ENCODE data around the gene DEAF1.

The DEAF1 gene

DNA sequence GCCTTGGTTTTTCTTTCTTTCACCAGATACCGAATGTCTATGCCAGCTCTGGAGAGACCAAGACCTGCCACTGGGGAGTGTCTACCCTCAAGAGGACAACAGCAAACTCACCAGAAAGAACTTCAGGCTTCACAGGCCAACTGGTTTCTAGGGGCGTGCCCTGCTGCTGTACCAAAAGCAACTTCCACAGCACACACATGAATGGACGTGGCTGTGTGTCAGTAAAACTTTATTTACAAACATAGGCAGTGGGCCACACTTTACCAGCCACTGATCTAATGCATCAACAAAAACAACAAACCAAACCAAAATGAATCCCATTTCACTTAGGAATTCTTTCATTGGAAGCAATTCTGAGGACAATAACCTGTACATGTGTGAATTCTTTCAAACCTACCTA lies 16.7 kb downstream of the DEAF1 start:
- Histone ChIP-seq H3K4me3 (ENCODE audit: low read depth, low read length) (no peak overlapping the region), H3K27me3 (no peaks in the 10 kb centered on the region), H3K4me1 (no peaks in the 10 kb centered on the region), H3K36me3 (no peaks in the 10 kb centered on the region; the same call in none of the 2 replicates), H3K9me3 (no peaks in the 10 kb centered on the region)
- TF ChIP-seq CTCF (IDR thresholded peaks at IDR 0.05; ENCODE audit: low read depth, low read length) = no peak
- DNase-seq = no peak

DNA sequence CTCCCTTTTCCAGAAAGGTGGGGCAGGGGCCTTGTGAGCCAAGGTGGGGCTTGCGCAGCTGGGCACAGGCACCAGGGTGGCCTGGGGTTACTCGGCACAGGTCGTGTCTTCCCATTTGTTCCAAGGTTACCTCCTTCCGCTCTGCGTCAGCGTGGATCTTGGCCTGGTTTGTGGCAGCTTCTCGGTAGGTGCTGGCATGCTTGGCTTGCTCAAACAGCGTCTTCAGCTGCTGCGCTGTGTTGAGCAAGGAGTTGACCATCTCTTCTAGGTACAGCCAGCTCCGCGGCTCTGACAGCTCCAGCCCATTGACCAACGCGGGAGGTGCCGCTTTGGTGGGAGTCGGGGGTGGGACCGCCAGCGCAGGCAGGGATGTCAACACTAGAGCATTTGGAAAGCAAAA lies 20.6 kb downstream of the DEAF1 start:
- no peak overlapping the region for H3K4me3 ChIP-seq (ENCODE audit: low read depth, low read length)
- no peak for TF ChIP-seq CTCF (IDR thresholded peaks at IDR 0.05; ENCODE audit: low read depth, low read length)
- H3K4me1 ChIP-seq = no peaks in the 10 kb centered on the region
- no peaks in the 10 kb centered on the region for H3K9me3 ChIP-seq
- no peaks in the 10 kb centered on the region for H3K27me3 ChIP-seq
- DNase-seq = no peak
- no peaks in the 10 kb centered on the region; the same call in none of the 2 replicates for H3K36me3 ChIP-seq

- DNase-seq = no peak
- Histone ChIP-seq H3K27me3 (no peaks in the 10 kb centered on the region), H3K36me3 (no peaks in the 10 kb centered on the region; the same call in none of the 2 replicates), H3K4me1 (no peaks in the 10 kb centered on the region), H3K9me3 (no peaks in the 10 kb centered on the region), H3K4me3 (ENCODE audit: low read depth, low read length) (no peak overlapping the region)
- no peak for TF ChIP-seq CTCF (IDR thresholded peaks at IDR 0.05; ENCODE audit: low read depth, low read length)
Observed at GRCh38 chr11:673866-674265, 21.2 kb downstream of the DEAF1 start.

- no peak overlapping the region for H3K4me3 ChIP-seq (ENCODE audit: low read depth, low read length)
- TF ChIP-seq CTCF (IDR thresholded peaks at IDR 0.05; ENCODE audit: low read depth, low read length) = no peak
- H3K9me3 ChIP-seq = no peaks in the 10 kb centered on the region
- no peaks in the 10 kb centered on the region; the same call in none of the 2 replicates for H3K36me3 ChIP-seq
- H3K4me1 ChIP-seq = no peaks in the 10 kb centered on the region
- no peaks in the 10 kb centered on the region for H3K27me3 ChIP-seq
- no peak for DNase-seq
Observed at GRCh38 chr11:665704-666281, 29.2 kb downstream of the DEAF1 start.

DNA sequence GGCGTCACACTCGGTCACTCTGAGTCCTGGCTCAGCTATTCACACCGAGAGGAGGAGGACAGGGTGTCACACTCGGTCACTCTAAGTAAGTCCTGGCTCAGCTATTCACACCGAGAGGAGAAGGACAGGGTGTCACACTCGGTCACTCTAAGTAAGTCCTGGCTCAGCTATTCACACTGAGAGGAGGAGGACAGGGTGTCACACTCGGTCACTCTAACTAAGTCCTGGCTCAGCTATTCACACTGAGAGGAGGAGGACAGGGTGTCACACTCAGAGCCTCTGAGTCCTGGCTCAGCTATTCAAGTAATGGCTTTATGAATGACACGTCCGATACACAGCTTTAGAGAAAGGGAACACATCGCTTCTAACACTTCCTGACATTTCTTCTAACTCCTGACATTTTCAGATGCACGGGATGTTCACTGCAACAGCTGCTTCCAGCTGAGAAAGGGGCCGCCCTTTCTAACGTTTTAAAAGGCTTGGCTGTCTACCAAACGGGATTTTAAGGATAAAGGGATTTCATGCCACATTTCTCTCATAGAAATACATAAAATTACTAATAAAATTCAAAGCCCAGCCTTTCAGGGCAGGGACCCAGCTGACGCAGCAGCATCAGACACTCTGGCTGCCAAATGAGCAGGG lies 29.8 kb downstream of the DEAF1 start:
- no peak overlapping the region for H3K4me3 ChIP-seq (ENCODE audit: low read depth, low read length)

More for the DNA sequence above, 29.8 kb downstream of the DEAF1 start:
- Histone ChIP-seq H3K27me3 (no peaks in the 10 kb centered on the region), H3K36me3 (no peaks in the 10 kb centered on the region; the same call in none of the 2 replicates), H3K4me1 (no peaks in the 10 kb centered on the region), H3K9me3 (no peaks in the 10 kb centered on the region)
- DNase-seq = no peak
- TF ChIP-seq CTCF (IDR thresholded peaks at IDR 0.05; ENCODE audit: low read depth, low read length) = no peak

All from BE2C (cell line).